Loucy (cell line): Measurements from ENCODE around the gene TNS3.

Source experiments
- CTCF ChIP-seq: fragments of 200-600 bp; sonication (generic); conservative IDR thresholded peaks from 2 replicates; pipeline ENCODE4 v1.5.1; 2014; ENCODE audit warnings: mild to moderate bottlenecking, antibody characterized with exemption, low read length
- EZH2phosphoT487 ChIP-seq: fragments of 200-600 bp; IDR thresholded peaks from 2 replicates; pipeline ENCODE4 v1.6.1; 2018; ENCODE audit warnings: antibody characterized with exemption, mild to moderate bottlenecking, moderate library complexity, borderline replicate concordance

GRCh38 chr7:47553309-47553708 is 28.6 kb downstream of the TNS3 start:
- TF ChIP-seq CTCF (no peak), EZH2phosphoT487 (no peak)
